BJ (cell line): ENCODE data around the gene SMARCB1. TPM values are rescaled to one million over a fixed set of nuclear protein-coding genes. Genes with fewer than 3 reads are reported as not detected.
A peak's percentile ranks its signal among the peaks of the same experiment; 100 is the strongest.

Experiments
- CTCF ChIA-PET: fragments of 350-600 bp; formaldehyde crosslinking; extraction: SDS; loops from one replicate; lab custom pipeline; 2021; ENCODE audit warnings: antibody characterized with exemption, inconsistent platforms; lab: Yijun Ruan, JAX
- POLR2A ChIA-PET: fragments of 300-600 bp; sonication (Branson Sonifier 250); formaldehyde crosslinking; extraction: SDS; loops from one replicate; lab custom pipeline; 2021; ENCODE audit warnings: antibody characterized with exemption; lab: Charles Lee
- DNase-seq: peaks from one replicate; pipeline ENCODE4 v3.0.0-alpha.2; 2011; ENCODE audit warnings: low read depth
- H3K27me3 ChIP-seq: 2 replicates; pipeline ENCODE4 v1.6.0; 2011; ENCODE audit warnings: low read length; ENCODE audit not compliant: control insufficient read depth, insufficient read depth
- H3K36me3 ChIP-seq: 2 replicates; pipeline ENCODE4 v1.5.1; 2011; ENCODE audit warnings: low read length; ENCODE audit not compliant: control insufficient read depth, insufficient read depth
- H3K4me3 ChIP-seq: 2 replicates; pipeline ENCODE4 v1.5.1; 2011; ENCODE audit warnings: low read depth, mild to moderate bottlenecking, control low read depth, low read length
- polyA plus RNA-seq: library from polyadenylated mRNA; depleted of rRNA; stranded (reverse); fragments of >200 nt; gene quantifications from 2 replicates; pipeline ENCODE4 v1.2.3, GENCODE V29; 2011
- TF ChIP-seq, protein P1 (sequence below): IDR thresholded peaks from 2 replicates; pipeline ENCODE4 v1.5.1; 2011; ENCODE audit warnings: low read depth, mild to moderate bottlenecking, control low read depth, inconsistent platforms, low read length, moderate library complexity; ENCODE audit not compliant: insufficient read depth

SMARCB1 gene
- polyA plus RNA-seq, 1 experiment: 174 TPM

- TF ChIP-seq, protein P1, sequence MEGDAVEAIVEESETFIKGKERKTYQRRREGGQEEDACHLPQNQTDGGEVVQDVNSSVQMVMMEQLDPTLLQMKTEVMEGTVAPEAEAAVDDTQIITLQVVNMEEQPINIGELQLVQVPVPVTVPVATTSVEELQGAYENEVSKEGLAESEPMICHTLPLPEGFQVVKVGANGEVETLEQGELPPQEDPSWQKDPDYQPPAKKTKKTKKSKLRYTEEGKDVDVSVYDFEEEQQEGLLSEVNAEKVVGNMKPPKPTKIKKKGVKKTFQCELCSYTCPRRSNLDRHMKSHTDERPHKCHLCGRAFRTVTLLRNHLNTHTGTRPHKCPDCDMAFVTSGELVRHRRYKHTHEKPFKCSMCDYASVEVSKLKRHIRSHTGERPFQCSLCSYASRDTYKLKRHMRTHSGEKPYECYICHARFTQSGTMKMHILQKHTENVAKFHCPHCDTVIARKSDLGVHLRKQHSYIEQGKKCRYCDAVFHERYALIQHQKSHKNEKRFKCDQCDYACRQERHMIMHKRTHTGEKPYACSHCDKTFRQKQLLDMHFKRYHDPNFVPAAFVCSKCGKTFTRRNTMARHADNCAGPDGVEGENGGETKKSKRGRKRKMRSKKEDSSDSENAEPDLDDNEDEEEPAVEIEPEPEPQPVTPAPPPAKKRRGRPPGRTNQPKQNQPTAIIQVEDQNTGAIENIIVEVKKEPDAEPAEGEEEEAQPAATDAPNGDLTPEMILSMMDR: no peak
- Histone ChIP-seq H3K27me3 (no peaks in the 10 kb centered on the region), H3K36me3 (peaks cover 3% of the 10 kb centered on the region; the same call in 1 of the 2 replicates), H3K4me3 (no peak overlapping the region)
- CTCF ChIA-PET: interaction anchor here (1.8 to 2.3 kb wide), 2 partner anchors 12 to 16 kb away, joined by 6 to 9 read pairs; partner anchors contain the start of gene CHCHD10
- POLR2A ChIA-PET: interaction anchor here (0.5 kb wide), 1 partner anchor 12 kb away, joined by 6 read pairs; no protein-coding TSS in a partner anchor
- DNase-seq: no peak
These were observed 4.1 kb upstream of the SMARCB1 start for GRCh38 chr22:23782703-23783102.

GRCh38 chr22:23783265-23784150 lies 3.3 kb upstream of the SMARCB1 start:
- ChIA-PET CTCF (interaction anchor here (2.3 kb wide), 1 partner anchor 13 kb away, joined by 9 read pairs; no protein-coding TSS in a partner anchor), POLR2A (no interaction called here)
- no peak for DNase-seq
- no peaks in the 10 kb centered on the region for H3K27me3 ChIP-seq
- H3K4me3 ChIP-seq: no peak overlapping the region
- TF ChIP-seq, protein P1: no peak
- H3K36me3 ChIP-seq: peaks cover 3% of the 10 kb centered on the region; the same call in 1 of the 2 replicates

DNA sequence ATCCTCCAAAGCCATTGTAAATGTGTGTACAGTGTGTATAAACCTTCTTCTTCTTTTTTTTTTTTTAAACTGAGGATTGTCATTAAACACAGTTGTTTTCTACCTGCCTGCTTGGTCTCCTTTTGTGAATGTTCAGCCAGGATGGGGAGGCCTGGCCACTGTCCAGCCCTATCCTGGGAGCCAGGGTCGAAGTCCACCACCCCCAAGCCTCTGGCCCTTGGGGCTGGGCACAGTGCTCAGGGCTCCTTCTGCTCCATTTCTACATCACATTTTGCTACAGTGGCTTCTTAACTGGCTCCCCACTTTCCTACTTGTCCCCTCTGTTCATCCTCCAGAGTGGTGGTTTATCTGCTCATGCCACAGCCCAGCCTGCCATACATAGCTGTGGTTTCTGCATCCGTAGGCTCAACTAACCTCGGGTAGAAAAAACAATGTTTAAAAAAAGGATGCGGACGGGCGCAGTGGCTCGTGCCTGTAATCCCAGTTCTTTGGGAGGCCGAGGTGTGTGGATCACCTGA lies 2.5 kb upstream of the SMARCB1 start:
- Histone ChIP-seq H3K4me3 (no peak overlapping the region), H3K27me3 (no peaks in the 10 kb centered on the region)

DNA sequence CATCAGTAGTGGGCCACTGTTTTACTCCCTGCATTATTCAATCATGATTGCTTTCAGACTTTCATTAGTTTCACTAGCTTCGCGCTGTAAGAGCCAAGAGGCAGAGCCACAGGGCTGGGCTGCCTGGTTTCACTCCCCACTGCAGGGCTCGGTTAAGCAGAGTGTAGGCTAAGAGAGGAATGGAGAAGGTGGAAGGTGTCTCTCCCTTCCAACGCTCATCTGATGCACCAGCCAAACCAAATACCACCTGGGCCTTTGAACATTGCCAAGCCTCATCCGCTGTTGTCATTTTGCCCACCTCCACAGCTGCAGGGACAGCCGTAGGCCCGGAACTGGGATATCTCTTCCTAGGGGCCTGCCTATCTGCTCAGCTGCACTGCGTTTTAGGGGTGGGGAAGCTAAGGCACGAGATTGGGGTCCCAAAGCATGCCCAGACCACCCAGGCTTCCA lies 480 bp upstream of the SMARCB1 start:
- peaks cover 3% of the 10 kb centered on the region; the same call in 1 of the 2 replicates for H3K36me3 ChIP-seq
- H3K27me3 ChIP-seq: no peaks in the 10 kb centered on the region
- no peak for DNase-seq
- TF ChIP-seq, protein P1: no peak
- peak overlapping the region; percentile 25 for H3K4me3 ChIP-seq
- POLR2A ChIA-PET: no interaction called here
- CTCF ChIA-PET: interaction anchor here (1.0 to 1.8 kb wide), 3 partner anchors 8 to 15 kb away, joined by 3 to 7 read pairs (median 3); no protein-coding TSS in a partner anchor

More for the DNA sequence above, 2.5 kb upstream of the SMARCB1 start:
- no peak for DNase-seq
- ChIA-PET POLR2A (no interaction called here), CTCF (interaction anchor here (0.9 kb wide), 1 partner anchor 9 kb away, joined by 4 read pairs; no protein-coding TSS in a partner anchor)
- peaks cover 3% of the 10 kb centered on the region; the same call in 1 of the 2 replicates for H3K36me3 ChIP-seq
- TF ChIP-seq, protein P1: no peak

DNA sequence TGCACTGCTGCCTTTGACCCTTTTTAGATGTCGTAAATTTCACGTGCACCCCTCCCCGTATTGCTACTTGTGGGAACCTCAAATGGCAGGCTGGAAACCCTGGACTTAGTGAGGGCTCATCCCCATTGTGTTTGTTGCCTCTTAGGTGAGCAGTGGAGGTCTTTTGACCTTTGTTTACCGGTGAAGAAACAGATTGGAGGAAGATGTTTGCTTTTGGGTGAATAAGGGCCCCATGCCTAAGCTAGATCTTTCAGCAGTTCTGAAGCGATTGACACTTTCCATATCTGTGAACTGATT lies 782 bp downstream of the SMARCB1 start:
- H3K27me3 ChIP-seq: no peaks in the 10 kb centered on the region
- DNase-seq: no peak
- ChIA-PET CTCF (interaction anchor here (0.7 kb wide), 1 partner anchor 60 kb away, joined by 3 read pairs; no protein-coding TSS in a partner anchor), POLR2A (interaction anchor here (0.6 kb wide), 1 partner anchor 59 kb away, joined by 3 read pairs; no protein-coding TSS in a partner anchor)
- TF ChIP-seq, protein P1: no peak
- H3K4me3 ChIP-seq: peak overlapping the region; percentile 93
- peaks cover 8% of the 10 kb centered on the region for H3K36me3 ChIP-seq
